ENCODE data around the gene PLPP7.
"Not testable (repeated sequence)": the region's sequence is repeated elsewhere in the genome, so short reads cannot be mapped to it uniquely, and the experiment has no call there.

Gene PLPP7

DNA sequence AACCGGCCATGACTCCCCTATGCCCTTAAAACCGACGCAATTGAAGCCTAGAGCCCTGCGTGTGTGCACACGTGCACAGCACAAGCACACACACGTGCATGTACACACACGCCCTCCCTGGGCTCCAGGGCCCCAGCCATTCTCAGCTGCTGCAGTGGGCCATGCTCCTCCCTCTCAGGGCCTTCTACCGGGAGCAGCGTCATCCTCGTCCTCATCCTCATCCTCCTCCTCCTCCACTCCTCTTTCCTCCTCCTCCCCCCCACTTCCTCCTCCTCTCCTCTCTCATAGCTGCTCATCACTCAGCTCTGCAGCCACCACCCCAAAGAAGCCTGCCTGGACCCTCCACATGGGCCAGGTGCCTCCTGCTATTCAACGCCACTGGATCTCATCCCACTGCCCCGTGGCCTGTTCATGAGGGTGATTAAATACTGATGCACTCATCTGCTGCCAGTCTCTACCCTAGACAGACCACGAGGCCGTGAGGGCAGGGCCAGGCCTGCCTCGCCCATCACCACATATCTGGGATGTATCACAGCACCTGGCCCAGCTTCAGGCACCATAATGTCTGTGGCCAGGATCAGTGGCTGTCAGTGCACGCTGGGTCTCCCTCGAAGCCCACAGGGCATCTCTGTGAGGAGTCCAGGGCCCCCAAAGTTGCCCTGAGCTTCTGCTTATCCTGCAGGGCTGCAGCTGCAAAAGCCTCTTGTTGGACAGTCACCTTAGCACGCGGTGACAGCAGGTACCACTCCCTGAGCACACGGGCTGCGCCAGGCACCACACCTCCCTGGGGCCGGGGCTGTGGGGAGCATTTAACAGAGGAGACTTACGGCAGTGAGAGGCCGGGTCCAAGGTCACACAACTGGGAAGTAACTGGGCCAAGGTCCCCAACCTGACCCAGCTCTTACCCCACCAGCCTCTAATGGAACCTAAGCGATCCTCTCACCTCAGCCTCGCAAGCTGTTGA is 23.0 kb upstream of the PLPP7 start:
- DNase-seq (ENCODE audit: low read depth, low spot score) = no peak

DNA sequence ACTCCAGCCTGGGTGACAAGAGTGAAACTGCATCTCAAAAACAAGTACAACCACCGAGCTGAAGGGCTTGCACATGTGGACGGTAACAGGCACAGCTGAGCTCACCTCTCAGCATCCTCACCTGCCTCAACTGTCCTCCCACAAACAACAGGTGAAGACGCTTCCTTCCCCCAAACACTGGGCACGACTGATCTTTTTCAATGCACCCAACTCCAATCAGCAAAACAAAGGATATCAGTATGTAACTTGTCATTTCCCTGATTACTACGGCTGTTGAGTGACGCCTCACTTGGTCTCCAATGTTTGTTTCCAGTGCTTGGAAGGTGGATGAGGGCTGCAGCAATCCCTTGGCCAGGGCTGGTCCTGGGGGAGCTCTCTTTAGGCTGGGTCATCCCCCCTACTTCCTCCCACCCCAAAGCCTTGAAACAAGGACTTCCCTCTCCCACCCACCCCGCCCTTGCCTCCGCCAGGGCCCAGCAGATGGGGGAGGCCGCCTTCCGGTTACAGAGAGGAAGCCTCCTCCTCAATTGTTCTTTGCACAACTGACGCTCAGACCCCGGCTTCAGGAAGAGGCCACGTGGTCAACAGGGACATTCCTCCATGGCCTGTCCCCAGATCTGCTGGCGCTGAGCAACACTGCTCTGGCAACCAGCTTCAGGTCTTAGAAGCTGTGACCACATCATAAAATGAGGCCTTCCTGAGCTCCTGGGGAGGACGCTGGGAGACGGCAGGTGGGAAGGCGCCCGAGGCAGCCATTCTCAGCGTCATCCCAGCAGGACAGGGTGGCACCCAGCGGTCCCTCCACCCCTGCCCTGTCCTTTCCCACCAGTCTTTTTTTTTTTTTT is 19.1 kb upstream of the PLPP7 start:
- no peak for DNase-seq (ENCODE audit: low read depth, low spot score)

DNA sequence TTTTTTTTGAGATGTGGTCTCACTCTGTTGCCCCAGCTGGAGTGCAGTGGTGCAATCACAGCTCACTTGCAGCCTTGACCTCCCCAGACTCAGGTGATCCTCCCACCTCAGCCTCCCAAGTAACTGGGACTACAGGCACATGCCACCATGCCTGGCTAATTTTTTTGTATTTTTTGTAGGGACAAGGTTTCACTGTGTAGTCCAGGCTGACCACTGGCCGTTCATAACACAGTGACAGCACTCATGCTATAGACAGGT is 18.6 kb upstream of the PLPP7 start:
- DNase-seq (ENCODE audit: low read depth, low spot score) = not testable (repeated sequence)

DNA sequence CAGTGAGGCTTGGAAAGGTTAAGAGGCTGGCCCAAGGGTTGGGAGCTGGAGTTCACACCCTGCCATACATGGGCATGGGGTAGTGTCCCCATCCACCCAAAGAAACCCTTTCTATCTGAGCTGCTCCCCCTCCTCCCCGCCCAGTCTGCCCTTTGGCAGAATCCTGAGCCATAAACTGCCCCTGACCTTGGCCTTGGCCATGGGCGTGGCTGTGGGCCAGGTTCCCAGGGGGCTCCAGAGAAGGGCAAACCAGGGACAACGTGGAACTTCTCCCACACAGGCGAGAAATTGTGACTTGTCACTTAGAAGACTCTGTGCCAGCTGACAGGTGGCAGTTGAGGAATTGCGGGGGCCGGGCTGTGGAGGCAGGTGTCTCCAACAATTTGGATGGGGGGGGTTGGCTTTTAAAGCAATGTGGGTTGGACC is 18.0 kb upstream of the PLPP7 start:
- no peak for DNase-seq (ENCODE audit: low read depth, low spot score)

DNA sequence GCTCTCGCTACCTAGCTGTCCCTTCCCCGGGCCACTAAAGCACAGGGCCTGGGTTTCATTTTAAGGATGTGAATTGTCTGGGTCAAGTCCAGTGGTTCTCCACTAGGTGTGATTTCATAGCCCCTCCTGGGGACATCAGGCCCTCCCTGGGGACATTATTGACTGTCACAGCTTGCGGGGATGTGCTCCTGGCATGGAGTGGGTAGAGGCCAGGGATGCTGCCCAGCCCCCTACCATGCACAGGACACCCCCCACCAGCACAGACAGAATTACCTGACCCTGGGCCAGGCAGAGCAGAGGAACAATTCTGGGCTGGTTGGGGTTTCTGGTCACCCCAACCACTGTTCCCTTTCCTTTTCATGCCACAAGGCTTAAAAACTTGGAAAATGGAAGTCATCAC is 17.3 kb upstream of the PLPP7 start:
- DNase-seq (ENCODE audit: low read depth, low spot score) = no peak

DNA sequence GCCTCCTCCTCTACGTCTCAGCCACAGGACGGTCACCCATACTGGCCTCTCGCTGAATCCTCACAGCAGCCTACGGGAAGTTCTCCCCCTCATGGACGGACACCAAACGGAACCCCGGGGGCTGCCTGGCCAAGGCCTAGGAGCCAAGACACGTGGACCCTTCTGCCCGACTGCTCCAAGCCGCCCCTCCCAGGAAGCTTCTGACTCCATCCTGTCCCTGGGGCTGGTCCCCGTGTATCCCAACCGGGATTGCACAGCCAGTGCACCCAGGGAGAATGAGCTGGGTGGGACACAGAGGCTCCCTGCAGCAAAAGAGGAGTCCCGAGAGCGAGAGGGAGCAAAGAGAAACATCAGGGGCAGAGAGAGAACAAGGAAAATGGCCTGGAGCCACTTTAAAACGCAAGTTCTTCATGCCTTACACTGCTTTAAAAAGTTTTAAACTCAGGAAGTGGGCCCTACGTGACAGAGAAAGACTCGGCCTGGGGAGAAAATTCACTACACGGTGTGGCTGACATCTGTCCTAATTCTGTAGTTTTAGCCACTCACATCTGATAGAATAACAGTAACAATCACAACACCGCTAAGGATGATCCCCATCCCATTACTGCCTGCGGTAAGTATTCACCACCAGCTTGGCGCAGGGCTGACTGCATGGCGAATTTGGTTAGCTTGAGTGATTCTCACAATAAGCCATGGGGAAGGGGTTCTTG is 16.2 kb upstream of the PLPP7 start:
- no peak for DNase-seq (ENCODE audit: low read depth, low spot score)

DNA sequence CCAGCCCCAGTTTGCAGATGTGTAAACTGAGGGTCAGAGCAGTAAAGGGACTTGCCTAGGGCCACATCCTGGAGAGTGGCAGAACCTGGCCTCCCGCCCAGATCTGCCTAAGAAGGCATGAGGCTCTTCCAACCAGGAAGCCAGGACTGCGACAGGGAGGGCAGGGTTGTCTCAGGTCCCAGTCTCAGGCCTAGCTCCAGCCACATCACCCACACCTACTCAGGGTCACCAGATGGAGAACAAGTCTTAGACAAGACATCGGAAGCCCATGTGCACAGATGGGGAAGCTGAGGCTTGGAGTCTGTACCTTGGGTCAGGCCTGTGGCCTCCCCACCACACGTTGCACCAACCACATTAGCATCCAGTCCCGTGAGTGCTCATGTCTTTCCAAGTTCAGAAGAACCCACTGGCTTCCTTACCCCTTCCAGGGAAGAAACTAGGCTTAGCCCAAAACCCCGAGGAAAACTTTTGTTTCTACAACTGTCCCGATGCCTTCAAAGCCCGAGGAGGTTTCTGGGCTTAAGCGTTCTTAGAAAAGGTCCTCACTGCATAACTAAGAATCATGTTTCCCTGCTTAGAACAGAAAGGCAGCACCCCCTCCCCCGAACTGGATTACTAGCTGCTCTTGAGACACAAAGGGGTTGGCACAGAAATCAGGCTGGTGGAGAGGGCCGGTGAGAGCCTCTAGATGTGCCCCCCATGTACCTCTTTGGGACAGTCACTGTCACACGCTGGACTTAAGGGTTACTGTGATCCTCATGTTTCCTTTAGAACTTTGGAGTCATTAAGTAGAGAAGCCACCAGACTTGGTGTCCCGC is 15.5 kb upstream of the PLPP7 start:
- no peak for DNase-seq (ENCODE audit: low read depth, low spot score)

DNA sequence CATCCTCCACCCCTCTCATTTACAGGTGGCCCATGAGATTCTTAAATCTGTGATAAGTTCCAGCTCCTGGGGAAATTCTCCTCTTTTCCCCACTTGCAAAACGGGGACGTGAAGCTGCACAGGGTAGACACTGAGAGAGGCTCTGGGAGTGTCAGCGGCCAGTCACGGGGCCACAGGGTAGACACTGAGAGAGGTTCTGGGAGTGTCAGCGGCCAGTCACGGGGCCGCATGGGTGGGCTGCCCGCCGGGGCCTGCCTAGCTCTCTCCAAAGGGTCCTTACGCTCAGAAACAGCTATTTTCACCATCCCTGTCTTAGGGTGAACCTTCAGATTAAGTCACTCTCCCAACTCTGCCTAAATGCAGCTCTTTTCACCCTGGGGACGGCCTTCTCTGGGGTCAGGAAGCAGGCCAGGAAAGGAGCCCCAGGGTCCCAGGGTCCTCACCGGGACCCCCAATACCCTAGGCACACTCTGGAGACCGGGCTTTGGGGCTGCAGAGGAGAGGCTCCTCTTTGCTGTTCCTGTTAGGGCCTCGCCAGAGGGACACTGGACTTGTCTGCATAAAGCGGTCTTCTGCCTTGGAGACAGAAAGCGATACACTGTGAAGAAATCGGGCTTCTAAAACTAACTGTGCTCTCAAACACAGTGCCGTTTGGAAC is 14.7 kb upstream of the PLPP7 start:
- no peak for DNase-seq (ENCODE audit: low read depth, low spot score)

DNA sequence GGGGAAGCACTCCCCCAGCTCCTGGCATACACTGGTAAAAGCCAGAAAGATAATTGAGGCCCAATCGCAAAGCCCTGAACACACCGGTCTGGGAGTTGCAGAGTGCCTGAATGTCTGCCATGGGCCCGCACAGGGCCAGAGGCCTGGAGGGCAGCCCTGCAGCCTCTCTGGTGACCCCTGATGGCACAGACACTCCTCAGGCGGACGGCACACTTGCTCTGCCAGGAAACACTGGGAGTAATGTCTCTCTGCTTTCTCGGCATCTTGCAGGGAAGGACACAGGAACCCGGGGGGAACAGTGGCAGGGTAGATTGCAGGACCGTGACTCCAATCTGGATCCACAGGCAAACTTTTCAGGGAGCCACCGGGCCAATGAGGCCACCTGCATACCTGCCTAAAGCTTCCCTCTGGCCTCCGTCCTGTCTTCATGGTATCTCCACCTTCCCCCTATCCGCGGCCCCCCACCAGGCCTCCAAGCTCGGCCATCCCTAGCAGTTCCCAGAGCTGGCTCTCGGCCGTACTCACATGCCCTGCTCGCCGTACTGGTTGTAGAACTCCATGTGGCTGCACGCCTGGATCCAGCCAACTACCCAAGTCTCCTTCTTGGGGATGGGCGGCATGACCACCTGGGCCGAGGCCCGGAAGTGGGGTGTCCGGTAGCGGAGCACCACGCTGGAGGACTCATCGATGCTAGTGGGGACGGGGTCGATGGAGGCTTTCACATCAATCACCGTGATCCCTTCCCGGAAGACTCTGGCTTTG is 14.0 kb upstream of the PLPP7 start:
- DNase-seq (ENCODE audit: low read depth, low spot score) = peak; percentile 61

DNA sequence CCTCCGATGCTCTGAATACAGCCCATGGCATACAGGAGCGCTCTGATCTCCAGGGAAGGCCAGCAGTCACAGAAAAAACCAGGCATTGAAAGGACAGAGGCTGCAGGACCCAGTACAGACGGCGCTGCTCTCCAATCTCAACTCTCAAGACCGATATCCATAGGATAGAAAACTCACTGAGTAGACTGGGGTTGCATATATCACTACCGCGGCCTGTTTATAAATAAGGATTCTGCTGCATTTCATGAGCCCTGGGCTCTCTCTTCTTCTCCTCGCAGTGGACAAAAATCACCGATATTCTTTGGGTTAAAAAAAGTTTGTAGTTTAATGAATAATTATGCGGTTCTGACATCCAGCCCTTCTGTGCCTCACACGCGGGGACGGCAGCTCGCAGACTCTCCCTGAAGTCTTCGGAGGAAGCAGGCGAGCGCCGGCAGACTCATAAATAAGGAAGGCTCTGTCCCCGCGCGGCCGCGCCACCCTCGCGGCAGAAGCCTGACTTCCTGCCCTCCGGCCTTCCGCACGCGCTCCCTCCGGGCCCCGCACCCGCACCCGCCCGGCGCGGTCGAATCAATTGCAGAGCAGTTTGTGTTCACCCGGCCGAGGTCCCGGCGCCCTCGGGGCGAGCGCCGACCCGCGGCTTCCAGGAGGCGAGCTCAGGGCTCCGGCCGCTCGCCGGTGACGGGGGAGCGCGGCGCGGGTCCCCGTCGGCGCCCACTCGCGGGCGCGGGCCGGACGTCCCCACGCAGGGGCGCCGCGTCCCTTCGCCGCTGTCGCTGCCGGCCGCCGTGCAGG is 13.2 kb upstream of the PLPP7 start, which contains the start of gene FAM78A:
Gene FAM78A (minus strand): TSS at position 417 of the 795 bp plus-strand sequence. CDS start 331 bp downstream, at position 86.
- DNase-seq (ENCODE audit: low read depth, low spot score) = peak; percentile 38

DNA sequence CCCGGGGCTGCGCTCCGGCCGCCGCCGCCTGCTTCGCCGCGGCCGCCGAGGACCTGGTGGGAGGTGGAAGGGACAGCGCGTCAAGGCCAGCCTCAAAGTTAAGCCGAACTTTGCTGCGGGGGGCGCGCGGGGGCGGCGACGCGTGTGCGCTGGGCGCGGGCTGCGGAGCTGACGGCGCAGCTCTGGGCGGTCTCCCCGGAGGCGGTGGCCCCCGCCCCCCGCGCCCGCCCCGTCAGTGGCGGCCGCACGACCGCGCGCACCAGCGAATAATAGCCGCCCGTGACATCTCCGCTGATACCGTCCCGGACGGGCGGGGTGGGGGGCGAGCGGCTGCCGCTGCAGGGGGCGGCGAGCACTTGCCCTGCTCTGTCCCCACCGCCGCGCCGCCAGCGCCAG is 12.6 kb upstream of the PLPP7 start:
- no peak for DNase-seq (ENCODE audit: low read depth, low spot score)

DNA sequence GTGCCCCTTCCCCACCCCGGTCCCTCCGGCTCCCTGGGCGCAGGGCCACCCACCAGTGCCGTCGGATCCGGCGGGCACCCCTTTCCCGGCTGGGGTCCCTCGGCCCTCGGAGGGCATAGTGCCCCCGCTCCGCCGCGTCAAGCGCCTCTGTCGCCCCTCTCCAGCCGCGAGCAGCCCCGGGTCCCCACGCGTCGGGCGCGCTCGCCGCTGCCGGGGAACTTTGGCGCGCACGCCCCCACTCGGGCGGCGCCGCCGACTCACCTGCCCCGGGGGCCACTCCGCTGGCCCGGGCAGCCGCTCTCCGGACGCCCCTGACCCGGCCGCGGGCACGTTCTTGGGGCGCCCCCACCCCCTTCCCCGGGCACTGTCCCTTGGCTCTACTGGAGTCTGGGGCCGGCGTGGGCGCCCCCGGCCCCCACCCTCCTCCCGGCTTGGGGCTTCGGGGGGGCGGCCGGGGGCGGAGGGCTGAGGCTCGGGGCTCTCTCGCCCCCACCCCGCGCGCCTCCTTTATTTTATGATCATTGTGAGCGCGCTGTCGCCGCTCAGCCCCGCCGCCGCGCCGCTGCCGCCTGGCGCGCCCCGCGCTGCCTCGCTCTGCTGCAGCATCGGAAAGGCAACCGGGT is 12.1 kb upstream of the PLPP7 start:
- DNase-seq (ENCODE audit: low read depth, low spot score) = no peak

DNA sequence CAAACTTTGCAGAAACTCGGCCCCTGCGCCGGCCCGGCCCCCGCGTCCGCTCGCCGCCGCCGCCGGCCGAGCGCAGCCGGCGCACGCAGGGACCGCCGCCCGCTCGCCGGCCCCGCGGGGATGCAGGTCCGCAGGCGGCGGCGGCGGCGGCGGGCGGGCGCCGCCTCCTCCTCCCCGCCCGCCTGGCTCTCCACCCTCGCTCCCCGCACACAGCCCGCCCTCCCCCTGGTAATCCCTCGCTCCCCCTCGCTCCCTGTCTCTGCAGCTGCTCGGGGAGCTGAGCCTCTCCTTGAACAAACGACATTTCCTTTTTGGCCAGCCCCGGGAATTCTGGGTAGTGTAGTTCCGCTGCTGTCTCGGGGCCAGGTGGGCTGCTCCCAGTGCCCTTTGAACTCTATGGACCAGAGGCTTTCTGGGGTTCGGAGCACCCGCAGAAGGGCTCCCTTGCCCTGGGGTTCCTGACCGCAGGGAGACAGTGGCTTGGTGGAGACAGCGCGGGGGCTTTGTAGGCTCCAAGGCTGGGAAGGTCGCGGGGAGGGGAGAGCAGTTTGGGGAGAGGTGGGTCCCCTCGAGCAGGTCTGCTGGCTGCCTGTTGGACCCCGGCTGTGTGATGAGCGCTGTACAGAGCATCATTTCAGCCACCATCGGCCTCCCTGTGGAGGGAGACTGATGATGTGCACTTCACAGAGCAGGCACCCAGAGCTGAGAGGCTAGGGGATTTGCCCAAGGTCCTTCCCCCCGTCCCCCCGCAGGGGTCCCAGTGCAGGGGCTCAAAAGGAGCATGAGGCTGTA is 11.4 kb upstream of the PLPP7 start:
- DNase-seq (ENCODE audit: low read depth, low spot score) = peak; percentile 69

DNA sequence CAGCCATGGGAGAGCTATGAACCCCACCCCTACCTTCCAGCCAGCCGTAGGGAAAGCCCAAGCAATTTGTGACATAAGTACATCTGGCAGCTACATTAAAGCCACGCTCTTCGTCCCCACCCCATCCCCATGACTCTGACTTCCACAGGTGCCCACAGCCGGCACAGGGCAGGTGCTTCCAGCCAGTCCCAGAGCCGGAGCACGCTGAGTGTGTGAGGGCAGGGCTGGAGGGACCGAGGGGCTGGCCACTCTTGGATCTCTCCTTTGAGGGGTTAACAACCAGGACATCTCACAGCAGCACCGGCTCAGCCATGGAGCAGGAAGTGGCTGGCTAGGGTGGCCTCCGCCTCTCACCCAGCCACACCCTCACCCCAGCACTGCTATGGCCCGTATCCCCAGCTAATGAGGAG is 10.8 kb upstream of the PLPP7 start:
- no peak for DNase-seq (ENCODE audit: low read depth, low spot score)

DNA sequence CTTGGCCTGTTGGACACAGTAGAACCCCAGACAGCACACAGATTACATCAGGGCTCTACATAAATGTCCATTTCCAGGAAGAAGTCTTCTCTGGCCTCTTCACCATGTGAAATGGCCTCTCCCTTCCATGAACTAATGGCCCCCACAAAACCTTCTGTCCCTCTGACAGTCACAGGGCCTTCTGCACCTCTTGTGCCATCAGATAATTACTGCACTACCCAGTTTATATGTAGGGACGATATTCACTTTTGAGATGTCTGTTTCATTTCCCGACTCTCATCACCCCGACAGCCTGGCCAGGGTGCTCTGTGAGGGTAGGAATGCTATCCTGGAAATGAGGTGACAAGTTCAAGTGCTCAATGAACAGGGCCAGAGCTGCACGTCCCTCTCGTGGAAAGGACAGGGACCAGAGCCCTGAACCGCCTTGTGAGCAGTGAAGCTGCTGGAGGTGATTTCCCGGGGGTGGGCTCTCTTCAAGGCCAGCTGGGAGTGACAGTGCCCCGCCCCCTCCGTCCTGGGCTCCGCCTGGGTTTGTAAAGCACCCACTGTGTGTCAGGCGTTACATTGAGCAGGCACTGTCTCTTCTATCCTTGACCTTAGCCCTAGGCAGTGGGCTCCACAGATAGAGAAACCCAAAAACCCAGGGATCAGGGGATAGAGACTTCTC is 10.2 kb upstream of the PLPP7 start:
- DNase-seq (ENCODE audit: low read depth, low spot score) = no peak

DNA sequence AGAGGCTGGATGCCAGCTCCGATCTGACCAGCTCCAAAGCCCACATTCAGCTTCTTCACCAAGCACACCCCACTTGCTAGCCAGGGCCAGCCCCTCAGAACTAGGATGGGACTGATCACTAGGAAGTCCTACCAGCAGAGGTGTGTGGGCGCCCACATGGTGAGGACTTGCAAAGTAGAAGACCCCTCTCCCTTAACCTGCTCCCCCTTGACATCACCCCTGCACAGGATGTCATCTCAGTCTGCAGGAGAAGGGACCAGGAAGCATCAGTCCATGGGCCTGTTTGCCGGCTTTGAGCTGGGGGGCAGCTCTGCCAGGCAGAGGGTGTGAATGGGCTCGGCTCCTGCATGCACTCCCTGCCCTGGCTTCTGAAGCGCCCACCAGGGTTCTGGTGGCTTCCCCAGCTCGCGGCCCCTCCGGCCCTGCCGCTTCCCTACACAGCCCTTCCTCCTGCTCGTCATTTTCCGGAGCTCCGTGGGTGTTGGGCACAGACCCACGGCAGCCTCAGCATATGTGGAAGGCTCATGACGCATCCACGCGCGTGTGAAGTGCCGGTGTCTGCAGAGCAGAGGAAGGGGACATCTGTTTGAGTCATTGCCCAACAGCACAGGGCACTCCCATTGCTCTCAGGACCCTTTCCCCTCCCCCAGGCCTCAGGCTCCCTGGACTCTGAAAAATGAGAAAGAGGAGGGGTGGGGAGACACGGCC is 9.5 kb upstream of the PLPP7 start:
- no peak for DNase-seq (ENCODE audit: low read depth, low spot score)

DNA sequence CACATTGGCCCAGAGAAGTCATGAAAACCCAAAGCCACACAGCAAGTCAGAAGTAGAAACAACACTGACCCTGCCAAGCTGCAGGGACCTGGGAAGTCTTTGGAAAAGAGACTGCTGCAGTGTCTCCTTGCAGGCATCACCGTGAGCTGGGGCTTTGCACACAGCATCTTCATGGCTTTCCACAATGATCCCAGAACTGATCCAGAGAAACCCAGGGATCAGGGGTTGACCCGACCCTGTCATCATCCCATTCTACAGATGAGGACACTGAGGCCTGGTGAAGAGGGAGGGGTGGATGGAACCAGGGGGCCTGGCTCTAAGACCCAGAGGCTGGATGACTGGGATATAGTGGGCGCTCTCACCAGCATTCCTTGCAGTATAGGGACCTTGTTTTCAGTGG is 8.9 kb upstream of the PLPP7 start:
- no peak for DNase-seq (ENCODE audit: low read depth, low spot score)

Data from ELF-1 (cell line).